ENCODE results near the gene LRMDA.

LRMDA gene

DNA sequence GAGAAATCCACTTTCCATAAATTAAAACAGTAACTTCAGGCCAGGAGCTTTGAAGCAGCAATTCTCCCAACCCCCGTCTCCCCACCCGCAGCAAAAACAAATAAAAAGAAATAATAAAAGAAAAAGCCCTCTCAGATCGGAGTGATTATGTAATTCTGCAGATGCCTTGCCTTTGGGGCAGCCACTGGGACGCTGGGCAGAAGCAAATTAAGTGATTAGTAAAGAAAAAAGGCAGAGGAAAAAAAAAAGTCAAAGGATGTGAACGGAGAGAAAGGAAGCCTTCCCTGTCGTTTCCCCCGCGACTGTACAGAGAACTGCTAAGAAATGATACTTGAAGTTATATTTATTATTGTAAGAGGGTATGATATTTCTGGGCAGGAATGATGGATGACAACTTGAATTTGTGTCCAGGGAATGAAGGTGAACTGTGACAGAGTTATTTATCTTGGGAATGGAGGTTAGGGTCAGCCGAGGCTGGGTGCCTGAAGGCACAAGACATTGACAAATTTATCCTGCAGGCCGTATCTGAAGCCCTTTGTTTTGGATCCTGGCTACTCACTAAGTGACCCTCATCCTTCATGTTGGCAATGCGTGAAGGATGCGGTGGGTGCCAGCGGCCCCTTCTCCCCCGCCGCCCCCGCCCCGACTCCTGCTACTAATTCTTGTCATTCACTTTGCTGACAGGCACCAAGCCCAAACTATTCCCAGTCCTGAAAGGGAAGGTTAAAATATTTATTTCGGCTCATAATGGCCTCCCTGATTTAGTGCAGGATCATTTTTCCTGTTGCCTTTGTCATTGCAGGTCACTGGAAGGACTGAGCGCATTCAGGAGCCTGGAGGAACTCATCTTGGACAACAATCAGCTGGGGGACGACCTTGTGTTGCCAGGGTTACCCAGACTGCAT lies 604.0 kb downstream of the LRMDA start:
- no peaks in the 10 kb centered on the region for H3K36me3 ChIP-seq (ENCODE audit: control insufficient read depth, insufficient read depth, low read length)
- no peaks in the 10 kb centered on the region for H3K4me1 ChIP-seq (ENCODE audit: control insufficient read depth, insufficient read depth, low read length)
- H3K27ac ChIP-seq (ENCODE audit: low read depth, low read length) = no peak overlapping the region
- H3K27me3 ChIP-seq (ENCODE audit: control insufficient read depth, insufficient read depth, low read length) = no peaks in the 10 kb centered on the region
- H3K4me3 ChIP-seq (ENCODE audit: low read depth, low read length) = no peak overlapping the region
- no peak overlapping the region for H3K9ac ChIP-seq (ENCODE audit: low read depth, low read length)
- H3K9me3 ChIP-seq (ENCODE audit: control insufficient read depth, insufficient read depth, low read length) = peaks cover 15% of the 10 kb centered on the region; the same call in 1 of the 2 replicates

DNA sequence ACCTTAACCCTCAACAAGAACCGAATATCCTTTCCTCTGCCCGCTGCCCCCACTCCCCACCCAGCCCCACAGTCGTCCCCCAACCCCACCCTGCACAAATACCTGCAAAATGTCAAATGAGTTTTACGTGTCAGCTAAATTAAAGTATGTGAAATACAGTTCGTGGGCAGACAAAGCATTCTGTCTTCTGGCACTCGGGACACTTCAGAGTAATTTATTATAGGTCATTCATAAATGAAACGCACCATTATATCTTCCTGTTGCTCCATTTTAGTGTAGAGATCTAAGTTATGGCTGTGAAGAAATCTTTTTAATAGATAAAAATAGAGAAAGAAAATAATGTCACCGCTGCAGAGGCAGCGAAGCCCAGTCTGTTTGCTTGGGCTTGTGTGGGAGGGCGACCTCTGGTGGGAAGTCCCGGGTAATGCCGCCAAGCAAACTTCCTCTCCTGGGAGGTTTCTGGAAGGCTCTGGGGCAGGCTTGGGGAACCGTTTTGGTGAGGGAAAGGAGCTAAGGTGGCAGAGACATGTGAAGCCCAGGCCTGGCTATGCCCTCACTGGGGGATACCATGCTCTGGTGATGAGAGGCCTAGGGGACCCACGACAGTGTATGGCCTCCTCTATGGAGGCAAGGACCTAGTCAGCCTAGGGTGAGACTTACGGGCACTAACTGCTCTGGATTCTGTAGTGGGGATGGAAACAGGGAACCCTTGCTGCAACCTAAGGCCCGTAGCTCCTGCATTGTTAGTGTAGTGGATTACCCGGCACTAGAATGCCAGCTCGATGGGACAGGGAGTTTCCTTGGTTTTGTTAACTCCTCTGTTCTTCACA lies 604.9 kb downstream of the LRMDA start:
- H3K4me1 ChIP-seq (ENCODE audit: control insufficient read depth, insufficient read depth, low read length) = no peaks in the 10 kb centered on the region
- no peak overlapping the region for H3K9ac ChIP-seq (ENCODE audit: low read depth, low read length)
- H3K36me3 ChIP-seq (ENCODE audit: control insufficient read depth, insufficient read depth, low read length) = no peaks in the 10 kb centered on the region
- H3K4me3 ChIP-seq (ENCODE audit: low read depth, low read length) = no peak overlapping the region
- peaks cover 15% of the 10 kb centered on the region; the same call in 1 of the 2 replicates for H3K9me3 ChIP-seq (ENCODE audit: control insufficient read depth, insufficient read depth, low read length)
- H3K27ac ChIP-seq (ENCODE audit: low read depth, low read length) = no peak overlapping the region
- no peaks in the 10 kb centered on the region for H3K27me3 ChIP-seq (ENCODE audit: control insufficient read depth, insufficient read depth, low read length)

DNA sequence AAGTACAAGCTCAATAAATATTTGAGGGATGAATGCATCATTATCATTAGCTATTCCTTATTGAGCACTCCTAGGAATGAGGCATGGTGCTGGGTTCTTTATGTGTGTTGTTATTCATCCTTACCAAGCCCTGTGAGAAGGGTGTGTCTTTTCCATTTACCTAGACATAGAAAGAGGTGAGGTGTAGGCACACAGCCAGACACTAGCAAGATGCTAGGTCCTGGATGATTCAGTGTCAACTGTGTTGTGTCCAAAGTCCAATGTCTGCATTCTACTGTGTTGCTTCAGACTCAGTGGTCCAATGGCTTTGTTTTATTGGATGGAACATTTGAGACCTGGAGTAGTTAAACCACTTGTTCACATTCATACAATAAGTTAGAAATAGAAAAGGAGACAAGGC lies 605.5 kb downstream of the LRMDA start:
- Histone ChIP-seq H3K36me3 (ENCODE audit: control insufficient read depth, insufficient read depth, low read length) (no peaks in the 10 kb centered on the region), H3K27me3 (ENCODE audit: control insufficient read depth, insufficient read depth, low read length) (no peaks in the 10 kb centered on the region), H3K4me3 (ENCODE audit: low read depth, low read length) (no peak overlapping the region), H3K9ac (ENCODE audit: low read depth, low read length) (no peak overlapping the region), H3K9me3 (ENCODE audit: control insufficient read depth, insufficient read depth, low read length) (peaks cover 15% of the 10 kb centered on the region; the same call in 1 of the 2 replicates), H3K4me1 (ENCODE audit: control insufficient read depth, insufficient read depth, low read length) (no peaks in the 10 kb centered on the region), H3K27ac (ENCODE audit: low read depth, low read length) (no peak overlapping the region)

DNA sequence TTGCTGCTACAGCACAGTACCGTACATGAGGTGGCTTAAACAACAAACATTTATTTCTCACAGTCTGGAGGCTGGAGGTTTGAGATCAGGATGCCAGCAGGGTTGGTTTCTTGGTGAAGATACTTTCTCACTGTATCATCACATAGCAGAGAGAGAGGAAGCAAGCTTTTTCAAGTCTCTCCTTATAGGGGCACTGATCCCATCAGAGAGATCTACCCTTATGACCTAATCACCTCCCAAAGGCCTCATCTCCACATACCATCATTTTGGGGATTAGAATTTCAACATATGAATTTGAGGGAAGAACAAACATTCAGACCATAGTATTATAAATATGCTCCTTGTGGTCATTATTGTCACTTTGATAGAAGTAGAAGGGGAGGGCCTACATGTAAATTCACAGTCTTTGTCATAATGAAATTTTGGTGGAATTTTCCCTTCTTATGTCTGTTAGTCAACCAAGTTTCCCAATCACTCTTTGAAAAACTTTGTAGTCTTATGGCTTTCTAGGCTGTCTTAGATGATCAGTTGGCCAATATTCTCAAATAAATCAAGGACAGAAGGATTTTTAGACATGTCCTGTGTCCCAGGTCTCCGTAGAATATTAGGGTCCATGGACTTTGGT lies 606.2 kb downstream of the LRMDA start:
- Histone ChIP-seq H3K9me3 (ENCODE audit: control insufficient read depth, insufficient read depth, low read length) (peaks cover 15% of the 10 kb centered on the region; the same call in 1 of the 2 replicates), H3K27me3 (ENCODE audit: control insufficient read depth, insufficient read depth, low read length) (no peaks in the 10 kb centered on the region), H3K4me1 (ENCODE audit: control insufficient read depth, insufficient read depth, low read length) (no peaks in the 10 kb centered on the region), H3K36me3 (ENCODE audit: control insufficient read depth, insufficient read depth, low read length) (no peaks in the 10 kb centered on the region), H3K4me3 (ENCODE audit: low read depth, low read length) (no peak overlapping the region), H3K27ac (ENCODE audit: low read depth, low read length) (no peak overlapping the region), H3K9ac (ENCODE audit: low read depth, low read length) (no peak overlapping the region)

DNA sequence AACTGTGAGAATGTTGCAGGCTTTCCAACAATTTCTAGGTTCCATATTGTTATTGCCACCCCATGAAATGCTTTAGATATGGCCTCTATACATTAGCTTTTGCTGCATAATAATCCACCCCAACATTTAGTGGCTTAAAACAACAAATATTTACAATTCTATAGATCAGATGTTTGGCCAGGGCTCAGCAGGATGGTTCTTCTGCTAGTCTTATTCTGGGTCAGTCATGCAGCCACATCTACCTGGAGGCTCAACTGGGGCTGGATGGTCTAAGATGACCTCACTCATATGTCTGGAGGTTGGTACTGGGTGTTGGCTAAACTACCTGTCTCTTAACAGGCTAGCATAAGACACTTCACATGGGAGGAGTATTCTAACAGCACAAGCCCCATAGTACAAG lies 607.3 kb downstream of the LRMDA start:
- no peak overlapping the region for H3K27ac ChIP-seq (ENCODE audit: low read depth, low read length)
- H3K4me1 ChIP-seq (ENCODE audit: control insufficient read depth, insufficient read depth, low read length) = no peaks in the 10 kb centered on the region
- H3K36me3 ChIP-seq (ENCODE audit: control insufficient read depth, insufficient read depth, low read length) = no peaks in the 10 kb centered on the region
- no peak overlapping the region for H3K4me3 ChIP-seq (ENCODE audit: low read depth, low read length)
- H3K27me3 ChIP-seq (ENCODE audit: control insufficient read depth, insufficient read depth, low read length) = no peaks in the 10 kb centered on the region
- H3K9me3 ChIP-seq (ENCODE audit: control insufficient read depth, insufficient read depth, low read length) = peaks cover 15% of the 10 kb centered on the region; the same call in 1 of the 2 replicates
- no peak overlapping the region for H3K9ac ChIP-seq (ENCODE audit: low read depth, low read length)

DNA sequence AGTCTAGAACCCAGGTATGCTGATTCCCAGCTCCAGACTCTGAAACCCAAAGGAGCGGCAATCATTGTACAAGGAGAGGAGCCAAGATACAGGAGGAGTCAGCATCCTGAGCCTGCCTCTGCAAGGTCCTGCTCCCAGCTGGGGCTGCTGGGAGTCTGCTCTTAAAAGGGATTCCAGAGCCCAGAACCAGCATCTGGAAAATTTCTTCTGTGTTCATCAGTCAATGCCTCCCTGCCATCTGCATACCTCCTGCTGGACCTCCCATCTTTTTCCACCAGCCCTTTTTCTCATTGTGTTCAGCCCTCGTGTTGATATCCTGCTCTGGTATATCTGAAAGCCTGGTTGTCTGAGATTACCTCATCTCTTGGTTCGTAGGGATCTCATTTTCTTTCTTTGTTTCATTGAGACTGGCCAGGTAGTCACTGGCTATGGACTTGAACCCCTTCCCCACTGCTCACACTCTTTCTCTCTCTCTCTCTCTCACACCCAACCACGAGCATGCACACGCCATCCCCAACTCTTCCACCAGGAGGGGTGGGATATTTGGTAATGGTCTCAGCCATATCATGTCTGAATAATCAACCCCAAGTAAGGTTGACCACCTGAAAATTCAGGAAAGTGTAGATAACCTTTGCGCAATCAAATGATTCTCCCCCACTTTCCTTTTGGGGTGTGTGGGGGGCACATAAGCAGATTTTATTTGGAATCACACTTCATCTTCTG lies 608.8 kb downstream of the LRMDA start:
- Histone ChIP-seq H3K9ac (ENCODE audit: low read depth, low read length) (no peak overlapping the region), H3K27ac (ENCODE audit: low read depth, low read length) (no peak overlapping the region), H3K9me3 (ENCODE audit: control insufficient read depth, insufficient read depth, low read length) (peaks cover 15% of the 10 kb centered on the region; the same call in 1 of the 2 replicates), H3K4me1 (ENCODE audit: control insufficient read depth, insufficient read depth, low read length) (no peaks in the 10 kb centered on the region), H3K27me3 (ENCODE audit: control insufficient read depth, insufficient read depth, low read length) (no peaks in the 10 kb centered on the region), H3K36me3 (ENCODE audit: control insufficient read depth, insufficient read depth, low read length) (no peaks in the 10 kb centered on the region), H3K4me3 (ENCODE audit: low read depth, low read length) (no peak overlapping the region)

DNA sequence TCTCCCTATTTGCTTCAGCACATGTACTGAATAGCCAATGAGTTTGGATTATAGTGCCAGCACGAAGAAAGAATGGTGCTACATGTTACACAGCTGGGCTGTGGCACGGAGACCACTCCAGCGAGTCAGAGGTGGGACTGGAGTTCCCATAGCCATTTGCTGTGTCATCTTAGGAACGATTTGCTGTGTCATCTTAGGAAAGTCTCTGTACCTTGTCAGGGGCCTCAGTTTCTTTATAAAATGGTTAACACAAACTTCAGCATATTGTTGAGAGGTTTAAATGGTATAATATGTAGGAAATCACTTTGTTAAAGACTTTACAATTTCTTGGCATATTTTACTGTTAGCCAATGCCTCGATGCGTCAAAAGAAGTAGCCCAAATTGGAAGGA lies 609.4 kb downstream of the LRMDA start:
- Histone ChIP-seq H3K9ac (ENCODE audit: low read depth, low read length) (no peak overlapping the region), H3K36me3 (ENCODE audit: control insufficient read depth, insufficient read depth, low read length) (no peaks in the 10 kb centered on the region), H3K4me3 (ENCODE audit: low read depth, low read length) (no peak overlapping the region), H3K9me3 (ENCODE audit: control insufficient read depth, insufficient read depth, low read length) (peaks cover 15% of the 10 kb centered on the region; the same call in 1 of the 2 replicates), H3K4me1 (ENCODE audit: control insufficient read depth, insufficient read depth, low read length) (no peaks in the 10 kb centered on the region), H3K27me3 (ENCODE audit: control insufficient read depth, insufficient read depth, low read length) (no peaks in the 10 kb centered on the region), H3K27ac (ENCODE audit: low read depth, low read length) (no peak overlapping the region)

DNA sequence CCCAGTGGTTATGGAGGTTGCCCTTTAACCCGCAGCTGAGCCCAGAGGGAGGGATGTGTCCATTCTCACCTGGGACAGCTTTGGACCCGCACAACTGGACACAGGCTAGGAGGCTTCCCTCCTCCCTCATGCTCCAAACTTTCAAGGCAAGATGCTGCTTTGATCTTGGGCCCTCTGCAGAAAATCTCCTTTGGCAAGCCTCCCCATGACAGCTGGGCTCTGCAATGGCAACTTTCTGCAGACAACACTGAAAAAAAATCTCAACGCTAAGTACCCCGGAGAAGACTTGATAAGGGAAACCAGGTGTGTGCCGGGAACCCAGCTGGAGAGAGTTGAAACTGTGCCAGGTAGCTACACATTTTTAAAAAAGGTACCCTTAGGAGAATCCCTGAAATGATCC lies 610.1 kb downstream of the LRMDA start:
- H3K9me3 ChIP-seq (ENCODE audit: control insufficient read depth, insufficient read depth, low read length) = peaks cover 15% of the 10 kb centered on the region; the same call in 1 of the 2 replicates
- H3K9ac ChIP-seq (ENCODE audit: low read depth, low read length) = no peak overlapping the region
- H3K27me3 ChIP-seq (ENCODE audit: control insufficient read depth, insufficient read depth, low read length) = no peaks in the 10 kb centered on the region
- H3K36me3 ChIP-seq (ENCODE audit: control insufficient read depth, insufficient read depth, low read length) = no peaks in the 10 kb centered on the region
- H3K27ac ChIP-seq (ENCODE audit: low read depth, low read length) = no peak overlapping the region
- no peaks in the 10 kb centered on the region for H3K4me1 ChIP-seq (ENCODE audit: control insufficient read depth, insufficient read depth, low read length)
- no peak overlapping the region for H3K4me3 ChIP-seq (ENCODE audit: low read depth, low read length)

DNA sequence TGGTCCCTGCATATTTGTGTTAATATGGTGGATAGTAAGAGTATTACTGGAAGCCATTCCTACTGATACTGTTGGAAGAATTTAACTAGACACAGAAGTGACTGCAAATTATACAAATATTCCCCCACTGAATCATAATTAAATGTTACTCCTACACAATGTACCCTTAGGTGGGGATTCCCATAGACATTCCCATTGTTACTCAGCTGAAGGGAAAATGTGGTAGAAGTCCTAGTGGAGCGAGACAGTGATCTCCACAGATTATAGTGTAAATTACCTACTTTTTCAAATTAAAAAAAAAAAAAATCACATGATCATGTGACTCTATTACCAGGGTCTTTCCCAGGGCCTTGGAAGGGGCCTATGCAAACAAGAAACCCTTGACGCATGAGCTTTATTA lies 611.8 kb downstream of the LRMDA start:
- Histone ChIP-seq H3K4me3 (ENCODE audit: low read depth, low read length) (no peak overlapping the region), H3K36me3 (ENCODE audit: control insufficient read depth, insufficient read depth, low read length) (no peaks in the 10 kb centered on the region), H3K9ac (ENCODE audit: low read depth, low read length) (no peak overlapping the region), H3K4me1 (ENCODE audit: control insufficient read depth, insufficient read depth, low read length) (no peaks in the 10 kb centered on the region), H3K9me3 (ENCODE audit: control insufficient read depth, insufficient read depth, low read length) (peaks cover 15% of the 10 kb centered on the region; the same call in 1 of the 2 replicates), H3K27me3 (ENCODE audit: control insufficient read depth, insufficient read depth, low read length) (no peaks in the 10 kb centered on the region), H3K27ac (ENCODE audit: low read depth, low read length) (no peak overlapping the region)

DNA sequence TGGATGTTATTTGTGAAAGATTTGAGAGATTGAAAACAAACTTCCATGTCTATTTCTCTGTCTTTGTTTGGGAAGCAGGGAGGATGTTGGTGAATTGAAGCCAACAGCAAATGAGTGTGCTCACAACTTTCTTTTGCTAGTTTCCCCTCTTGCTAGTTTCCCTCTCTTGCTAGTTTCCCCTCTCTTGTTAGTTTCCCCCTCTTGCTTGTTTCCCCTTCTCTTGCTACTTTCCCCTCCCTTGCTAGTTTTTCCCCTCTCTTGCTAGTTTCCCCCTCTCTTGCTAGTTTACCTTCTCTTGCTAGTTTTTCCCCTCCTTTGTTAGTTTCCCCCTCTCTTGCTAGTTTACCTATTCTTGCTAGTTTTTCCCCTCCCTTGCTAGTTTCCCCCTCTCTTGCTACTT lies 613.3 kb downstream of the LRMDA start:
- no peak overlapping the region for H3K4me3 ChIP-seq (ENCODE audit: low read depth, low read length)
- H3K4me1 ChIP-seq (ENCODE audit: control insufficient read depth, insufficient read depth, low read length) = no peaks in the 10 kb centered on the region
- no peak overlapping the region for H3K27ac ChIP-seq (ENCODE audit: low read depth, low read length)
- H3K9me3 ChIP-seq (ENCODE audit: control insufficient read depth, insufficient read depth, low read length) = no peaks in the 10 kb centered on the region
- H3K9ac ChIP-seq (ENCODE audit: low read depth, low read length) = no peak overlapping the region
- H3K36me3 ChIP-seq (ENCODE audit: control insufficient read depth, insufficient read depth, low read length) = no peaks in the 10 kb centered on the region
- H3K27me3 ChIP-seq (ENCODE audit: control insufficient read depth, insufficient read depth, low read length) = no peaks in the 10 kb centered on the region

All from HUES48 (cell line).